Endodermal cell (in vitro differentiated cells): ENCODE results near the gene SFN. TPM values are rescaled to one million over a fixed set of nuclear protein-coding genes. Genes with fewer than 3 reads are reported as not detected.
A peak's percentile ranks its signal among the peaks of the same experiment; 100 is the strongest.

ENCODE experiments used
- DNase-seq: peaks from one replicate; pipeline ENCODE4 v3.0.0-alpha.2; 2017
- H3K27ac ChIP-seq: 2 replicates; pipeline ENCODE4 v1.5.1; 2013; ENCODE audit warnings: mild to moderate bottlenecking, low read depth, low read length, moderate library complexity
- H3K27me3 ChIP-seq: 2 replicates; pipeline ENCODE4 v1.6.1; 2013; ENCODE audit warnings: mild to moderate bottlenecking, low read length, moderate library complexity; ENCODE audit not compliant: insufficient read depth, control insufficient read depth, poor library complexity, severe bottlenecking
- H3K36me3 ChIP-seq: 2 replicates; pipeline ENCODE4 v1.7.0; 2013; ENCODE audit warnings: mild to moderate bottlenecking, low read length, moderate library complexity; ENCODE audit not compliant: control insufficient read depth, insufficient read depth
- H3K4me1 ChIP-seq: one replicate; pipeline ENCODE4 v1.7.0; 2013; ENCODE audit warnings: low read length; ENCODE audit not compliant: control insufficient read depth, insufficient read depth
- H3K4me3 ChIP-seq: 2 replicates; pipeline ENCODE4 v1.5.1; 2013; ENCODE audit warnings: mild to moderate bottlenecking, low read length, moderate library complexity
- H3K9ac ChIP-seq: 2 replicates; pipeline ENCODE4 v1.6.1; 2013; ENCODE audit warnings: mild to moderate bottlenecking, low read length, moderate library complexity; ENCODE audit not compliant: poor library complexity, severe bottlenecking; ENCODE audit errors: extremely low read depth
- H3K9me3 ChIP-seq: 2 replicates; pipeline ENCODE4 v1.6.1; 2013; ENCODE audit warnings: mild to moderate bottlenecking, low read length, moderate library complexity; ENCODE audit not compliant: control insufficient read depth
- H3K27ac Mint-ChIP-seq: 2 replicates; pipeline ENCODE4 v1.8.0; 2020; ENCODE audit warnings: mixed read lengths
- H3K27me3 Mint-ChIP-seq: 2 replicates; pipeline ENCODE4 v1.8.0; 2021; ENCODE audit warnings: mild to moderate bottlenecking, mixed read lengths; ENCODE audit not compliant: insufficient read depth
- H3K36me3 Mint-ChIP-seq: 2 replicates; pipeline ENCODE4 v1.8.0; 2020; ENCODE audit warnings: low read depth, mixed read lengths
- H3K4me1 Mint-ChIP-seq: 2 replicates; pipeline ENCODE4 v1.8.0; 2020; ENCODE audit warnings: mixed read lengths
- H3K4me3 Mint-ChIP-seq: 2 replicates; pipeline ENCODE4 v1.8.0; 2020; ENCODE audit warnings: mild to moderate bottlenecking, moderate library complexity, mixed read lengths
- H3K9me3 Mint-ChIP-seq: 2 replicates; pipeline ENCODE4 v1.8.0; 2020; ENCODE audit warnings: mild to moderate bottlenecking, mixed read lengths
- CTCF ChIP-seq: fragments of 200-600 bp; sonication (generic); conservative IDR thresholded peaks from 2 replicates; pipeline ENCODE4 v1.5.0; 2021; ENCODE audit warnings: antibody characterized with exemption, mild to moderate bottlenecking
- WGBS, 2 experiments: methylation state at CpG; one replicate each; pipeline versions ENCODE4 v1.1.5 to v1.1.7; 2013; ENCODE audit warnings: missing lambda C conversion rate in 2 of 2, mixed read lengths in 1 of 2; ENCODE audit not compliant: insufficient coverage in 1 of 2, insufficient read length in 1 of 2; 5-methylcytosine and 5-hydroxymethylcytosine counted together
- total RNA-seq, 2 donors: library from RNA; stranded (reverse); fragmentation: NEBNext Ultra II Directional in 1 of 2; extraction: Animal tissue kit (Norgen Biotek cat#: 25700) in 1 of 2; gene quantifications; 2 replicates in 1 of 2; 3 replicates in 1 of 2; pipeline ENCODE4 v1.2.1, GENCODE V29; 2021

The SFN gene
- total RNA-seq, 2 donors from 2014 or later: 1.5 to 2.6 TPM

GRCh38 chr1:26897351-26897750 is 34.4 kb downstream of the SFN start:
- no peak for TF ChIP-seq CTCF
- no peak overlapping the region for H3K4me3 Mint-ChIP-seq
- H3K9me3 Mint-ChIP-seq: no peaks in the 10 kb centered on the region
- Histone ChIP-seq H3K27me3 (no peaks in the 10 kb centered on the region), H3K4me3 (no peak overlapping the region), H3K27ac (no peak overlapping the region), H3K36me3 (peaks cover 42% of the 10 kb centered on the region), H3K4me1 (no peaks in the 10 kb centered on the region), H3K9me3 (no peaks in the 10 kb centered on the region), H3K9ac (no peak overlapping the region)
- H3K27me3 Mint-ChIP-seq: no peaks in the 10 kb centered on the region
- 94 to 98% methylated on average over 9 of the region's 9 CpGs for WGBS, 2 experiments
- H3K27ac Mint-ChIP-seq: no peak overlapping the region
- H3K36me3 Mint-ChIP-seq: peaks cover 47% of the 10 kb centered on the region
- peaks cover 14% of the 10 kb centered on the region for H3K4me1 Mint-ChIP-seq
- DNase-seq: no peak

DNA sequence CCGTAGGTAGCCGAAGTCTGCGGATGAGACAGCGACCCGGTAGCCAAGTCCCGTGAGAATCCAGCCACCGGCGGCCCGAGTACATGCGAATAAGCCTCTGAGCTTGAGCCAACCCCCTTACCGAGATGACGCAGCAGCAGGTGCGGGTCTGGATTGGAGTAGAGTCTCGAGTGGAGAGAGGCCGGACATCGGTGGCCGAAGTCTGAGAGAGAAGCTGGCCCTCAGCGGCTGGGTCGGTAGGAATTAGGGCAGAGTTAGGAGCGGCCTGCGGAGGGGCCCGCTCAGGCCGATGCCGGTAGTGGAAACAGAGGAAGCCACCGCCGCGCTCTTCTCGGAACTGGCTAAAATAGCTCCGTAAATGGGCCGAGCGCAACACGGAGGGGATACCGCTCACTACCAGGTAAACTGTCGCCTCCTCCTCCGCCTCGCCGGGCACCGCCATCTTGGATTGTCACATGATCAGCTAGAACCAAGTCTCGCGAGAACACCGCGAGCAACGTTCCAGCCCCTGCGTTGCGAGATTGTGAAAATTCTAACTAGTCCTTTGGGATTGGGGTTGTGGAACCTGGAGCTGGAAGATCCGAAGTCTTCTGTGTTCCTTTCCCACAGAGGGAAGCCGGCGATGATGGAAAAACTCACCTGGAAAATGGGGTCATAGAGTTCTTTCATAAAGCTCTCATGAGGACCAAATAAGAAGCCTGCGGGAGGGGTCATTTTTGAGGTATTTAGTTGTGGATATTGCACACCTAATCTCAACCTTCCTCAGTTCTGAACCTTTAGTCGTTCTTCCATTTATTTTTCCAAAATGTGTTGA is 37.3 kb downstream of the SFN start, which contains the start of gene GPATCH3:
TSS of gene GPATCH3 (minus strand) at position 467 of the 814 bp plus-strand sequence. CDS start at position 442, 25 bp downstream.
- no peaks in the 10 kb centered on the region for H3K9me3 ChIP-seq
- no peaks in the 10 kb centered on the region for H3K27me3 ChIP-seq
- no peak for TF ChIP-seq CTCF
- peaks cover 19% of the 10 kb centered on the region for H3K4me1 Mint-ChIP-seq
- peak within 1 kb of the TSS; percentile 92 for H3K4me3 Mint-ChIP-seq
- peak within 1 kb of the TSS; percentile 84 for H3K4me3 ChIP-seq
- H3K27me3 Mint-ChIP-seq: no peaks in the 10 kb centered on the region
- H3K36me3 Mint-ChIP-seq: peaks cover 23% of the 10 kb centered on the region
- peak; percentile 95 for DNase-seq
- 0 to 1% methylated on average over 33 to 49 of the region's 50 CpGs for WGBS, 2 experiments
- no peaks in the 10 kb centered on the region for H3K4me1 ChIP-seq
- H3K27ac ChIP-seq: peak within 1 kb of the TSS; percentile 86
- peak within 1 kb of the TSS; percentile 99 for H3K27ac Mint-ChIP-seq
- H3K9ac ChIP-seq: peak within 1 kb of the TSS; percentile 98
- no peaks in the 10 kb centered on the region for H3K9me3 Mint-ChIP-seq
- H3K36me3 ChIP-seq: peaks cover 18% of the 10 kb centered on the region

DNA sequence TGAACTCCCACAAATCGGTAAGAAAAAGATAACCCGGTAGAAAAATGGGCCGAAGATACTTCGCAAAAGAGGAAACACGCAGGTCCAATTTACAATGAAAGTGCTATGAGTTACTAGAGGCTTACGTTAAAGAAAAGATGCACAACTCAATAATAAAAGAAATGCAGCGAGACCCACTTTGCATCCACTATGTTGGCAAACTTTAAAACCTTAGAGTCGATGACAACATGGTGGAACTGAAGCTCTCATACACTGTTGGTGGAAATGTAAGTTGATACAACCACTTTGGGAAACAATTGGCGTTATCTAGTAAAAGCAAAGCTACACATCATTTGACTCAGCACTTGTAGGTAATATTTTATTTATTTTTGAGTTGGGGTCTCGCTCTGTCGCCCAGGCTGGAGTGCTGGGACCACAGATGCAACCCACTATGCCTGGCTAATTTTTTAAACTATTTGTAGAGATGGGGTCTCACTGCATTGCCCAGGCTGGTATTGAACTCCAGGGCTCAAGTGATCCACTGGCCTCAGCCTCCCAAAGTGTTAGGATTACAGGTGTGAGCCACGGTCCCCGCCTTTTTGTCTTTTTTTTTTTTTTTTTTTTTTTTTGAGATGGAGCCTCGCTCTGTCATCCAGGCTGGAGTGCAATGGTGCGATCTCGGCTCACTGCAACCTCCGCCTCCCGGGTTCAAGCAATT is 38.0 kb downstream of the SFN start:
- H3K27ac ChIP-seq: no peak overlapping the region
- peaks cover 19% of the 10 kb centered on the region for H3K4me1 Mint-ChIP-seq
- H3K9me3 Mint-ChIP-seq: no peaks in the 10 kb centered on the region
- H3K27ac Mint-ChIP-seq: peak overlapping the region; percentile 99
- peak overlapping the region; percentile 92 for H3K4me3 Mint-ChIP-seq
- H3K9me3 ChIP-seq: no peaks in the 10 kb centered on the region
- 75 to 82% methylated on average over 11 to 17 of the region's 18 CpGs for WGBS, 2 experiments
- no peak for DNase-seq
- H3K4me1 ChIP-seq: no peaks in the 10 kb centered on the region
- TF ChIP-seq CTCF: no peak
- H3K36me3 Mint-ChIP-seq: peaks cover 18% of the 10 kb centered on the region
- H3K27me3 ChIP-seq: no peaks in the 10 kb centered on the region
- peak overlapping the region; percentile 98 for H3K9ac ChIP-seq
- peak overlapping the region; percentile 84 for H3K4me3 ChIP-seq
- H3K27me3 Mint-ChIP-seq: no peaks in the 10 kb centered on the region
- peaks cover 16% of the 10 kb centered on the region for H3K36me3 ChIP-seq
